OCI-LY3 (cell line): ENCODE measurements around the gene TUB.

Source experiments
- CTCF ChIP-seq: fragments of 200-600, 300-600 bp; sonication (generic); IDR thresholded peaks from 2 replicates; pipeline ENCODE4 v1.5.1; 2014; ENCODE audit warnings: antibody characterized with exemption, low read length, low read depth
- EZH2phosphoT487 ChIP-seq: fragments of 200-600 bp; shearing (Covaris generic); IDR thresholded peaks from 2 replicates; pipeline ENCODE4 v1.6.1; 2018; ENCODE audit warnings: antibody characterized with exemption, mixed run types, low read depth

DNA sequence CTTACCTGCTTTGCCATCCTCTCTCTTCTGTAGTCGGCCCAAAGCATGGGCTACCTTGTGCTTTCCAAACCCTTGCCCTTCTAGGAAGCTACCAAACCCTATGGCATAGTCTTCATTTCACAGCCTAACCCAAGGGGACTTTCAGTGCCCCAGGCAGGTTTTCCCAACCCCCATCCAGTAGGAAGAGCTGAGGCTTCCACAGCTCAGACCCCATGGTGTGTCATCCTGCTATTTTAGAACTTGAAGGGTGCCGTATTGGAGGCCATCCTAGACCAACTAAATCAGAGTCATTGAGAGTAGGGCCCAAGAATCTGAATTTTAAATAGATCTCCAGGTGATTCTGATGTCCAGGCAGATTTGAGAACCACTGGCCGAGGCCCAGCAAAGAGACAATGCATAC is 31.9 kb upstream of the TUB start:
- TF ChIP-seq CTCF (no peak), EZH2phosphoT487 (no peak)
